TTC549 (cell line): ENCODE results near the gene ASB7.

Source experiments
- FAIRE-seq: peaks from 2 replicates; lab custom pipeline; 2012; peaks lifted over from hg19 to GRCh38; lab: Jason Lieb, UNC

The ASB7 gene

DNA sequence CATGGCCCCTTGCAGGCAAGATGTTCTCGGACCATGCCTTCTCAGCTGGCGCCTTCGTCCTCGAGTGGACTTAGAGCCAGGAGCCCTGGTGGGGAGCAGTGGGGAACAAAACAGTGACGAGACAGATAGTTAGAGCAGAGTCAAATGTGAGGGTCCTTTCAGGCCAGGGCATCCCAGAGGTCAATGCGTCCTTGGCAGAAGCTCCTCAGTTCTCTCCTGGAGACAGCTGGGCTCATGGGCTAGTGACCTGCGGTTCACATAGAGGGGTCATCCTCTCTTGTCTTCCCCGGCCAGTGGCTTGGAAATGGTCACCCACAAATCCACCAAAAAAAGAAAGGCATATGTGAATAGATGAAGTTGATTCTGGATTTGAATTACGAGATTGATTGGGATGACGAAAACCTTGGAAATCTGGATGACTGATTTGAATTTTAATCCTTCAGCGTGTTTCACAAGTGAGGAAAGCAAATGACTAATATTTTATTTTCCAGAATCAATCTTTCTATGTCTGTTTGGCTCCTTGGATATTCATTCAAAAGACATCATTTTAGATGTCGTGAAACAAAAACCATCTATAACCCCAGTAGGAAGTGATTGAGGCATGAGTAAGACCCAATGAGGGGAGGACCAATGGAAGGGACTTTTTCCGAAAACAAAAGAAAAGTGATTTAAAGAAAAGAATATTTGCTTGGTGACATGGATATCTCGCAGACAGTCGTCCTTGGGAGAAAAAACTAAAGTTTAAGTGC, 84.5 kb downstream of the ASB7 start:
- FAIRE-seq: no peak

DNA sequence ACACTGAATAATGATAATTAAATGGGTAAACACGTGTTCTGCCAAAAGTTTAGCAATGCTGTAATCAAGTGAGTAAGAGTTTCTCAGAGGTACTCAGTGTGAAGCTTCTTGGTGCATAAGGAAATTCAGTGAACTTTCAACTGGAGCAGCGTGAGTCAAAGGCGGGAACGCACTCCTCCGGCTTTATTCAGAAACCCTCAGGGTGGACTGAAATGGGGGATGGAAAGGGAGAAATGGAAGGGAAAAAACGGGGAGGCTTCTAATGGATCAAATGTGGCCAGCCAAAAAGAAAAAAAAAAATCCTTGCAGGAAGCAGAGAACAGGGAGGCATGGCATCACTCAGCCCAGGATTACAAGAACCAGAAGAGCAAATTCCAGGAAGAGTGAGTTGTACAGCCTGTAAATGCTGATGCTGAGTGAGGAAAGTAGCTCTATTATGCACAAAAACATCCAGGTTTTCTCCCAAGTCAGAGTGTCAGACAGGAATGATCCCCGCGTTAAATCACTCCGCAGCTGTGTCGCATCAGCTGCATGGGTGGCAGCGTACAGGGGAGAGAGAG, 85.3 kb downstream of the ASB7 start:
- FAIRE-seq: no peak

DNA sequence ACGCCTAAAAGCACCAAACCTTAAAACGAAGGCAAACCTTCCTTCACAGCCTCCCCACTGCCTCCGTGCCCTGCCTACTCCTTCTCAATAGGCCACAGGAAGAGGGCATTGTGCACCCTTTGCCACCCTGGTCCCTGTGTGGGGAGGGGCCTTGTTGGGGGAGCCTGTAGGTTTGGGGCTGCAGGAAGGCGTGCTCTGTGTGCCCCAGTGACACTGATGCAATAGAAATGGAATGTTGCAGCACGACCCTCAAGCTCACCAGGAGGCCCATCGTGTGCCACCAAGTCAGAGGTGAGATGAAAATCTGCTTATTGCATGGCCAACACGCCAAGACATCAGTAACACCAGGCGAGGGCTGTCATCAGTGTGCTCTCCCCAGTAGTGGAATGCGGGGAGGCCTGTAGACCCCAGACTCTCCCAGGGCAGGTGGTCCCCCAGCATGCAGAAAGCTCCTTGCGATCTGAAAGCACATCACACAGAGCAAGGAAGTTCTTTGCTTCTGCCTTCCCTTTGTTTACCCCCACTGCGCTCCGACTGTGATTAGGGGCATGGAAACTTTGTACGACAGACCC, 86.2 kb downstream of the ASB7 start:
- no peak for FAIRE-seq

DNA sequence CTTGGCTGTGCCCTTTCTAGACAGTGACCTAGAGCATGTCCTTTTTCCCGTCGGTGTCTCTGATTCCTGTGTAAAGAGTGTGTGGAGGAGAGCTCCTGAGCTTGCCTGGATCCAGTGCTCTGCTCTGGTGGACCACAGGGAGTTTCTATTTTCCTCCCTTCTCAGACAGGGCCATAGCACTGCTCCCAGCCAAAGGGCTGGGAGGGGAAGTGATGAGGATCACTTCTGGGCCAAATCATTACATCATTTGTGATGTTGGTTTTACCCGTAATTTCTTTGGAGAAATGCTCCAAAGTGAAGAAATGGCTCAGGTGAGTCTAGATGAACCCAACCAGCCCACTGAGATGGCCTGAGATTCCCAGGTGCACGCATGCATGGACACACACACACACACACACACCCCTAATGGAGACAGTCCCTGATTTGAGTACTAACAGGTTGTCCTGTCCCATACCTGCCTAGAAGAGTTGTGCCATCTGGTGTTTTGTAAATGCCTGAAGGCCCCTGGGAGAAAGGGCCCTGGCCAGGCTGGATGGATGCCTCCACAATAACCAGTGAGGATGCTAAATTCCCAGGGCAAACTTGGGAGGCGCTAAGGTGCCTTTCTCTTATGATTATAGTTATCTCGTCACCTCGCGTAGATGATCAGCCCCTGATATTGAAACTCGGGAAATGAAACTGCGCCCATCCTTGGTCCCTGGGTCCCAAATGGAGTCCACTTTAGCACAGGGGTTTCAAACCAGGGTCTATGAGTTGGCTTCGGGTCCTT, 86.9 kb downstream of the ASB7 start:
- FAIRE-seq: no peak

DNA sequence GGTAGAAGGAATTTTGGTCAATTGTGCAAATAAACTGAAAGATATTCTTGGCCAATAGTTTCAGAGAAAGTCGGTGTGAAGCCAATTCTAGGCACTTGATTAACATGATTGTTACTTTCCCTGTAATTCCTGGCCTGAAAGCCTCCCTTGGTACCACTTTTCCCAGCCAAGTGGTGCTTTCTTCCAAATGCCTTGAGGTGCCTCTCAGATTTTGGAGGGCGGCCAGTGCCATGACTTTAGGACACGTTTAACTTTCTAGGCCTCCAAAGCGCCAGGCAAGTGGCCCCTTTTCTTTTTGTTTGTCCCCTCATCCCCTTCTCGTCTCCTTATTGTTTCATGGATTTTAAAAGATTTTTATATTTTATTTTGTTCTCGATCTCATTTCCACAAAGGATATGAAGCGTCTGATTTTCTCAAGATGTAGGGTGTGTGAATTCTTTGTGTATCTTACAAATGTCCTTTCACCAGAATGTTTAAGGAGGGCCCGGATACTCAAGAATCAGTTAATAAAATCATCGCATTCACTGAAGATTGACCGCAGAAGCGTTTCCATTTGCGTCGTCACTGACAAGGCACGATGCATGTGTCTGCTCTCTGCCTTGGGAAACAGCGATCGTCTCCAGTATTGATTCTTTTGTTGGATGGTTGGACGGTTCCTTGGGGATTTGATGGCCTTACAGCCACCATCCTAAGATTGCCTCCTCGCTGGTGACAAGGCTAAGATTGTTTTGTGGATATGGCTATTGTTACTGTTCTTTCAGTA, 87.8 kb downstream of the ASB7 start:
- FAIRE-seq: no peak

DNA sequence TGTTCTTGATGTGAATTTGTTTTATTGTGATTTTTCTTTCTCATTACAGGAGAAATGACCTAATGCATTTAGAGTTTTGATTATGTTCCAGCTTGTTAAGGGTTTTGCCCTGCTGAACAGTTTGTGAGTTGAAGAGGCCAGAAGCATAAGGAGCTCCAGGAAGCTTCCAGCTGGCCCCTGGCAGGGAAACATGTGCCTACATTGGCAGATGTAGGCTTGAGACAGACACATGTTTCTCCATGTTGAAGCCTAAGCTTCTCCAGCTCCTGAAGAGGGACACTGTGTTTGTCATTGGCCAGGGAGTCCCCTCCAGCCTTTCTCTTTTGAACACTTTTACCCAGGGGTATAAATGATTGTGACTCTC, 88.4 kb downstream of the ASB7 start:
- no peak for FAIRE-seq

DNA sequence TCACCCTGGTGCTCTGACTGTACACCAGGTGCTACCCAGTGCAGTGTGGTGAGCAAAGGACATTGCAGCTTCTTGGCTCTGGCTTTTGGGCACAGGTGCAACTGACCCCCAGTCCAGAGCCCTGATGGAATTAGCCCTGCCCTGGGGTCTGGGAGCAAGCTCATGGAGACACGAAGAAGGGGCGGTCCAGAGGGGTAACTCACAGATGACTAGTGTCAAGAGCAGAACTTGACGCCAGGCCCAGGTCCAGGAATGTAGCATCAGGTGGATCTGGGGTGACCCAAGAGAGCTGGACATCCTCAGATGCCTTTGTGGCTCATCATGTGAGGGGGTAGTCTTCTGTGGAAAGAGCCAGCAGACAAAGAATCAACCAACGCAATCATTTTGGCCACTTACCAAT, 88.9 kb downstream of the ASB7 start:
- no peak for FAIRE-seq

DNA sequence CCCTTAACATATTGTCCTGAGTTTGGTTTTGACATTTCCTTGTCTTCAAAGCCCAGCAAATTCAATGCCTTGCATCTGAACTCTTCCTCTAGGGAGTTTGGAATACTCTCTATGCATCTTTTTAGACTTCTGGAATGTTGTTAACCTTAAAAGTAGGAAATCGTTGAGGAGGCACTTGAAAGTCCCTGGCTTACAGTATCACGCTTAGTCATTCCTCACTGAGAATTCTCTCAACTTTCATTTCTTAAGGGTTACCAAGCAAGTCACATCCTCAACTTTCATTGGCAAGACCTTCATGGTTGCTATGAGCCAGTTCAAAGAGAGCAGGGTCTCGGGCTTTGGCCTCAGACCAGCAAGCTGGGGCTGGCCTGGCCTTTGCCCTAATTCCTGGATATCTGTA, 89.9 kb downstream of the ASB7 start:
- no peak for FAIRE-seq

DNA sequence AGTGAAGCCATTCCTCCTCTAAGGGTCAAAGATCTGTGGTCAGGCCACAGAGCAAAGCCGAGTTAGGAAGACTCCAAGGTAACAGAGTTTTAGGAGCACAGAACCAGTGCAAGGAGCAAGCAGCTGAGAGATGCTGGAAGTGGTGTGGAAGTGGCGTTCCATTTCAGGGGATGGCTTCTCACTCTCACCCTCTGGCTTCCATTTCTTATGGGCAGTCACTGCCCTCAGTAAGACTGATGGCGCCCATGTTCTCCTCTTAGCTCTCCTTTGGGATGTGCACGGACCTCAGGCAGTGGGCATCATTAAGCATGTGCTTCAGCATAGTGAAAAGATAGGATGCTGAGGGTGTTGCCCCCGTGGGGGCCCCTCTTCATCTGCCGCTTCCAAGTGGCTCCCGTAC, 90.3 kb downstream of the ASB7 start:
- no peak for FAIRE-seq

DNA sequence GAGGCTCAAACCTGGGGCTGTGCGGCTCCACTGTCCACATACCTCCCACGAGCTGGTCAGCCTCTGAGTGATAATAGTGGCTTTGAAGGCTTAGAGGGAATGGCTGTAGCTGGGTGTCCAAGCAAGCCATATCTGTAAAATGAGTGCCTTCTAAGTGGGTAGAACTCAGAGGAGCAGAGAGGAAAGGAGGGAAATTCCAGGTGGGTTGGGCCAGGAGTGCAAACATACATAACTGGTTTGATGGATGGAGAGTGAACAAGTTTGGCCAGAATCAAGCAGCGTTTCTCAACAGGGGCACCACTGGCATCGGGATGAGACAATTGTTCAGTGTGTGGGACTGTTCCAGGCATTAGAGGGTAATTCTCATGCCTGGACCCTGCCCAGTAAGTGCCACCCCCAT, 91.1 kb downstream of the ASB7 start:
- no peak for FAIRE-seq

DNA sequence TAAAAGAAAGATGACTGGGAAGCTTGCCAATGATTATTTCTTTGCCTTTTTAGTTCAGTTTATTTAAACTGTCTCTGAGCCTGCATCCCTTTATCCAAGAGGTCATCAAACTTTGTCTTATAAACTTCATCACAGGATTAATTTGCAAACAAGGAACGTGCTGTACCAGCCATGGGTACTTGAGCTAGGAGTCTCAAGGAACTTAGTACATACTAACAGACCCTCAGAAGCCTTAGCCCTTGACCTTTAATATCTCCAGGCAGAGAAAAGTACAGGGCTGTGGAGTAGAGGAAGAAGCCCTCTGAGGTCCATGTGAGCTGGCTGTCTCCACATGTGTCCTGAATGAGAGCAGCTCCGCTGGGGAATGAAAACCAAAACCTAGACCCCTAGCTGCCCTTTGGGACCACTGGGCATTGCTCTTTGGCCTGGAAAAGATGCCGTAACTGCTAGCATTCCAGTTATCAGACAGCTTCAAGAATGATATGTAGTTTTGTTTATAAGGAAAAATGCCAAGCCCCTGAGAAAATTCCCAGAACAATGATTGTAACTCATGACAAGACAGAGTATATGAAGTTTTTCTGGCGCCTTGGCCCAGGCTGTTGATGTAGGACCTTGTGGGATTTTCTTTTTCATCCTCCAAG, 92.1 kb downstream of the ASB7 start:
- FAIRE-seq: no peak

DNA sequence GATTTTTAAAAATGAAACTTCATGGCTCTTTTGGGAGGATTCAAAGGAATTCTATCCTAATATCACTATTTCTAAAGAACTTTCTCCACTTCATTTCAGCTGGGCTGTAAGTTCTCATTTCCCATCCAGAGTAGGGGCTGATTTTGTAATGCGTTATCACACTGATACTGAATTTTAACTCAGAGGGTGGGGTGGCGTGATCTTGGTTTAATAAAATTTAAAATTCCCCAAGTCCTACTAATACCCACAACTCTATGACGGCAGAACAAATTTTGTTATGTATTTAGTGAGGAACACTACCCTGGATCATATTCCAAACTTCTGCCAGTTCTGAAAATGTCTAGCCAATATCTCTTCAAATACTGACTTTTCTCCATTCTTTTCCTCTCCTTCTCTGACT, 92.7 kb downstream of the ASB7 start:
- FAIRE-seq: no peak

DNA sequence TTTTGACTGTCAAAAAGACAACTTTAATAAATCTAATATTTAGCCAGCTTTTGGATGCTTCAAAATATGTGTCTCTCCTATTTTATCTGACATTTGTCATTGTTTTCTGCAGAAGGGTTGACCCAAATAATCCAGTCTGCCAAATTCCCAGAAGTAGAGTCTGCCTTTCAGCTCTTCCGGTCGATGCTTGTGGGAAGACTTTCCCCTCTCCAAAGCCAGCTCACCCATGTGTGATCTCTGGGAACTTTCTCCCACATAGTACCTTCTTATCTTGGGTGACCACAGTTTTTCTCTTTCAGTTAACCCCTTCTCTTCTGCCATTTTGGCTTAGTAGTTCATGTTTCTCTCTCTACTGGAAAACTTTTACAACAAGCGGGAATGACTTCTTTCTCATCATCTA, 94.1 kb downstream of the ASB7 start:
- FAIRE-seq: no peak
